Stimulated activated CD8-positive, alpha-beta memory T cell treated with anti-CD3 and anti-CD28 coated beads, Interleukin-7, amount 100 ng/mL, for 1 hour (primary cell): ENCODE results near the gene CSH2.
A peak's percentile ranks its signal among the peaks of the same experiment; 100 is the strongest.

Source experiments
- DNase-seq, 2 donors: peaks; one replicate each; pipeline ENCODE4 v3.0.0-alpha.2; 2020; ENCODE audit warnings: low read depth in 2 of 2

The CSH2 gene

DNA sequence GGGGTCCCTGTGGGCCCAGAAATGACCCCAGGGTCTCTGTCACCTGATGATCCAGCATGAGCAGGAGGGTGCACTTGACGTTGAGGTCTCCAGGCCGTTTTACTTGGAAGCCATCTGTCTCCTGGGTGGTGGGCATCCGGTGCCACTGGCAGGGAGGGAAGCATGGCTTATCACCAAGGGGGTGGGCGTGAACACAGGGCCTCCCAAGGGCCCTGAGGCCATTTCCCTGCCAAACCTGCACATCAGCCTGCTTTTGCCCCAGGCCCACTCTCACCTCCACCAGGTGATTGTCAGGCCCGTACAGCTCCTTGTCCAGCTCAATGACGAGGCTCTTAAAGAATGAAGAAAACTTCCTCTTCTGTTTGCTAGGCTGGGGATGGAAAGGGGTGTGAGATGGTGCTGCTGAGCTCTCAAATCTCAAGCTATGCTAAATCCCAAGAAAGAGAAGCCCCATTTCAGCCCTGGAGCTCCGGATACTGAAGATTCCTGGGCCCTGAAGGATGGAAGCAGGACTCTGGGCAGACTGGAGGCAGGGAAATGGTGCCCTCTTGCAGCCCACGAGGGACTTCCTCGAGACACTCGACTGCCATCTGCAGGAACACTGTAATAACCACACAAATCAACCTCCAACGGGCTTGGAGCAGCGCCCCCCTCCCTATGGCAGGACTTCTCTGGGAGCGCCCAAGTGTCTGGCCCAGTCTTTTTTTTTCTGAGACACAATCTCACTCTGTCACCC is 38.9 kb downstream of the CSH2 start:
- peak in 1 of 2 donors; percentile 32 for DNase-seq

GRCh38 chr17:63833741-63834373 is 39.6 kb downstream of the CSH2 start:
- no peak for DNase-seq

DNA sequence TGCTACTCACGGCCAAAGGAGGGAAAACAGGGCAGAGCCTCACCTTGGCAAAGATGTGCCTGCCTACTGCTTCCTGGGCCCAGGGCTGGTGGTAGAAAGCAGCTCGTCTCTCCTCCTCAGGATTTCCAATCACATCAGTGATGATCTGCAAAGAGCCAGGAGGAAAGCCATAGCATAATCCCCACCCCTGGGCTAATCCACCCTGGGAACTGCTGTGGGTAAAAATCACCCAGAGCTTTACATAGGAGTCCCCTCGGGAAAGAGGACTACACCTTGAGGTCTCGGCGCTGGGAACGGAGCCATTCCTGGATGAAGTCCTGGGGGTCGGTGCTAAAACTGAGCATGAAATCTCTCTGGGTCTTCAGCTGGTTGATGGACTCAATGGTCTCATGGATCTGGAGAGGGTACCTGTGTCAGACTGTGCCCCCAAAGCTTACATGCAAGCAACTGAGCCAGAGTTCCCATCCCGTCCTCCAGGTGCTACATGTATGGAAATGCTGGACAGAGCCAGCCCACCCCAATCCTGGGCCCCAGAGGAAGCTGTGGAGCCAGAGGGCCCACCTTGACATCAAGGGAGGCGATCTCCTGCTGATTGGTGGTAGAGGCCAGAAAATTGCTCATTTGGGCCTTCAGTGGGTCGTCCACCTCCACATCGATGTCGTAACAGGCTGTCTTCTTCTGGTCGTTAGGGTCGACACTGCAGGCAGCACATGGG is 40.3 kb downstream of the CSH2 start:
- no peak for DNase-seq

GRCh38 chr17:63832455-63832854 is 41.0 kb downstream of the CSH2 start:
- DNase-seq: no peak

DNA sequence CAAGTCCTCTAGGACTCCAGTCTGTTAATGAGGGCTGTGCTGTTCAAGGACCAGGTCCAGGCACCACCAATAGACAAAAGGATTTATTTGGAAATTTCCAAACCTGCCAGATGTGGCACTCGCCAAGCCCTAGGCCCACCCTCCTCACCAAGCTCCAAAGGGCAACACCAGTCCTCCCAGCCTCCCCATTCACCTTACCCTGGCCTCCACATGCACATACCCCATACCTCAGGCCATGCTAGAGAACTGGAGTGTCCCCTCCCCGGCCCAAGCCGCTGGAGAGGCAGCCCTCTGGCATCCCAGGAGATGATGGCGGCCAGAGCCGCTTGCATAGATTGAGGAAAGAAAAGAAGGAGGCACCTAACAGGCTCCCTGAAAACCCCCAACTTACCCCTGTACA is 41.5 kb downstream of the CSH2 start:
- DNase-seq: no peak

DNA sequence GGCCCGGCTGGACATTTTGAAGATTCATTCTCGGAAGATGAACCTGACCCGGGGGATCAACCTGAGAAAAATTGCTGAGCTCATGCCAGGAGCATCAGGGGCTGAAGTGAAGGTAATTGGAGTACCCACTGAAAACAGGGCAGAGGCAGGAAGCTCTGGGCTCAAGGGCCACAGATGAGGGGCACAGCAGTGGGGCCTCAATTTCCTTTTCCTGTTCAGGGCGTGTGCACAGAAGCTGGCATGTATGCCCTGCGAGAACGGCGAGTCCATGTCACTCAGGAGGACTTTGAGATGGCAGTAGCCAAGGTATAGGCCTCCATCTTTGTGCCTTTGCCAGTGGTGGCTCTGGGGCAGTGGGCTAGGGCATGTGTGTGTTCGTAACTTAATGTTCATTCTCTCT is 42.0 kb downstream of the CSH2 start:
- no peak for DNase-seq

- DNase-seq: no peak
Observed at GRCh38 chr17:63830904-63831491, 42.5 kb downstream of the CSH2 start.

DNA sequence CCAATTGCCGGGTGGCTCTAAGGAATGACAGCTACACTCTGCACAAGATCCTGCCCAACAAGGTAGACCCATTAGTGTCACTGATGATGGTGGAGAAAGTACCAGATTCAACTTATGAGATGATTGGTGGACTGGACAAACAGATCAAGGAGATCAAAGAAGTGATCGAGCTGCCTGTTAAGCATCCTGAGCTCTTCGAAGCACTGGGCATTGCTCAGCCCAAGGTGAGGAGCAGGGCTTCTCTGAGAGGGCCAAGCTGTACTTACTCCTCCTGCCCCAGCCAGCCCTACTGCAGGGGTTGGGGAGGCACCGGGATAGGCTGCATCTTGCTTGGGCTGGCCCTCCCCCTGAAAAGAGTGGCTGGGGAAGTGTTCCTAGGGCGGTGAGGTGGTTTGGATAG is 43.2 kb downstream of the CSH2 start:
- no peak for DNase-seq

DNA sequence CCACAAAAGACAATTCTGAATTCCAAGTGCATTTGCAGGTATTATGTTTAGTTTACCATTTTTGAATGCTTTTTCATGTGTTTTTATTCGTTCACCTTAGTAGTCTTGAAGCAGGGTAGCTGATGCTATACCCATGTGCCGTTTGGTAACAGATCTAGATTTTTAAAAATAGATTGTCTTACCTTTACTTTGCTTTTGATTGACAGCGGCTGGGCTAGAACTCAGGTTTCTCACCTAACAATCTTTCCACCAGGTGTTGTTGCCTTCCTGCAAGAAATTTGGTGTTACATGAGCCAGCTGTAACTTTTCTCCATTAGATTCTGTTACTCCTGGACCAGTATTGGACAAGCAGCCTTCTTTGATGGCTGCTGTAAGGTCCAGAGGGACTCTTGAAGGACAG is 44.5 kb downstream of the CSH2 start:
- no peak for DNase-seq

GRCh38 chr17:63827801-63828221 is 45.7 kb downstream of the CSH2 start:
- no peak for DNase-seq

DNA sequence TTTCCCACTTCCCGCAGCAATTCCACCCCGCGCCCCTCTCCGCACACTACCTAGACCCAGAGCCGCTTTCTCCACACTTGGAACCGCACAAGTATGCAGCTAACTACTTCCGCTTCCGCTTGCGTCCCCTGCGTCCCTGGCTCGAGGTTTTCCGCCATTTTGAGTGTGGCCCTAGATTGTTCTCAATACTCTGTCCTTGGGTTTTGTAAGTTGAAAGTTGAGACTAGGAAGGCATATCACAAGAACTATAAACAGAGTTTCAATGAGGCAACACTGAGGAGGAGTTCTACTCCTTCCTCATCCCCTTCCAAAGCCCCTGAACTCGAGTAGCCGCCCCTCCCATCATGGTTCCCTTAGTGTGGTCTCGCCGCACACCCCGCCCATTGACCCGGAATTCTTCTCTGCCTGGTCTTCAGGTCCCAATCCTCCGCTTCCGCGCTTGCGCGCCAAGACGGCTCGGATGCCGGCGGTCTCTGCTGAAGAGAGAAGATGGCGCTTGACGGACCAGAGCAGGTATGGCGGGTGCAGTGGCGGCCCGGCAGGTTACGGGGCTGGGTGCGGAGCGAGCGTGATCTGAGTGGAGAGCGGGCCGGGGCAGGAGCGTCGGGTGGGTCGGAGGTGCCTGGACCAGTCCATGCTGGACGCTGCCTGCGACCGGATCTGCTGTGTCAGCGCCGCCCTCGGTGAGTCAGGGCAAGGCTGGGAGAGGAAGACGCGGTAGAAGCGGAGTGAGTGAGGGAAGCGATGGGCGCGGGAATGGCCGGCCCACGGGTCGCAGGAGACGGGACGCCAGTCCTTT is 46.3 kb downstream of the CSH2 start, which contains the start of the genes FTSJ3 and PSMC5:
TSS of gene FTSJ3 (minus strand) at position 662 of the 799 bp plus-strand sequence. CDS start 761 bp downstream, outside the sequence.
TSS of gene PSMC5 (plus strand) at position 430 of the 799 bp plus-strand sequence. CDS start at position 490, 60 bp downstream.
- peak; percentile 84 to 85 for DNase-seq

DNA sequence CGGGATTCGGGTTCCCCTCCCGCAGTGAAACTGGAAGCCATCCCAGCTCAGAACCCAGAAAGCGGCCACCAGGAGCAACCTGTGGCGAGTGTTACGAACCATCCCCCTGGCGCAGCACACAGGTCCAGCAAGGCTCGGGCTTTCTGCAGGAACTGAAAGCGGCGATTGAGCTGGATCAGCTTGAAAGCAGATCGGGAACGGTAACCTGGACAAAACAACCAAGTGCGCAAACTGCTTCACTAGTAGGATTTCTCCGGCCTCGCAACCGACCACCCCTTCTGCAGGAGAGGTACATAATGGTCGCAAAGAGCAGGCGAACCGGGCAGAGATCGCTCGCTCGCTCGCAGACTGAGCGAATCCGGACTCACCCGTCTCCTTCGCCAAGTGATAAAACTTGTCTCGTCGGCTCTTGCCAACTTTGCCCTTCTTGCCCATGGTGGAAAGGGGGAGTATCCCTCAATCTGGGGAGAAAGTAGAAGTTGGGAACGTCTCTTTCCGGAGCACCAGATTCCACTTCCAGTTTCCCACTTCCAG is 46.9 kb downstream of the CSH2 start:
- no peak for DNase-seq

DNA sequence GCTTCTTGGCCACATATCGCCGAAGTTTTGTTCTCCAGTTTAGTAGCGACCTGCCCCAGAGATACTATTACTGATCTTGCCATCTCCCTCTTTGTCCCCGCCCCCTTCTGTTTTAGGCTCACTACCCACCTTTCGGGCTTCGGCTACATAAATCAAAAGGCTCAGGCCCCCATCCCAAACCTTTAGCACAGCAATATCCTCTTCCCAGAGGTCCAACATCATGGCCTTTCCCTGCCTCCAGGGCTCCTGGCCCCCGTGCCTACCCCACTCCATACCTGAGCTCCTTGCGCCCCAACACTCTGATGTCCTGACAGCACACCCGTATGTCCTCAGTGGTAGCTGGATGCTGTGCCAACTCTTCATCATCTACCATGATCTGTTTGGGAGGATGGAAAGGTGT is 49.1 kb downstream of the CSH2 start:
- DNase-seq: no peak

DNA sequence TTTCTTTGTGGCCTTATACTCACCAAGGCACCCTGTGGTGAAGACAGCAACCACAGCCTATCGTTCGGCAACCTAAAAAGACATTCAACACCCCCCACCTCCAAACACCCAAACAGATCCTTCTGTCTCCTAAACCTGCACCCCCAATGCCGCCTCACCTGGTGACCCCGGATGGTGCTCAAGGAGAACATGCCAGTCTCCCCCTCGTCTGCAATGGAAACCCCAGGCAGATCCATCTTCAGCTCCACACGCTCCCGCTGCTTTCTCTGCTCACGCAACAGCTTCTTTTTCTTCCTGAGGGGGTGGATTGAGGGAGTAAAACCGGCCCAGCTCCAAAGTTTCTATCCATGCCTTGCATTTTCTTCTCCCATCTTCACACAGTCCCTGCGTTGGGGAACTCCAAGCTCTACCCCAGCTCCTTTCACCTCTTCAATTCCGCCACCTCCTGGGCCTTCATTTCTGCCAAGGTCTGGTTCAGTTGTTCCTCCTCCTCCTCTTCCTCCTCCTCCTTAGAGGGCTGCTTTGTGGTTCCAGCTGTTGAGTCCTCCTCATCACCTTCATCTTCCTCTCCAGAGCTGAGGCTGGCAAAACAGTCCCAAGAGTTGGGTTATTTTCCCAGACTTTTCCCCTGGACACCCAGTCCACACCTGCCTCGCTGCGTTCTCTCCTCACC is 49.7 kb downstream of the CSH2 start:
- DNase-seq: no peak

GRCh38 chr17:63822537-63822936 is 50.9 kb downstream of the CSH2 start:
- no peak for DNase-seq
